ENCODE measurements around the gene GLI3.

- TF ChIP-seq CTCF (conservative IDR thresholded peaks at IDR 0.05) (no peak), EZH2 (IDR thresholded peaks at IDR 0.05; ENCODE audit: low read depth) (no peak)
These were observed 265.3 kb downstream of the GLI3 start for GRCh38 chr7:41971640-41972187.
